Mammary epithelial cell (primary cell): ENCODE data around the gene NLRP9.

ENCODE experiments used
- CTCF ChIP-seq, 2 donors: IDR thresholded peaks in 1 of 2; conservative IDR thresholded peaks in 1 of 2; 2 replicates each; pipeline ENCODE4 v1.5.1; 2011 to 2012; ENCODE audit warnings: inconsistent platforms in 2 of 2, low read length in 2 of 2, mild to moderate bottlenecking in 2 of 2, control low read depth in 1 of 2, low read depth in 1 of 2; ENCODE audit not compliant: insufficient read depth in 1 of 2; ENCODE audit errors: extremely low read depth in 1 of 2
- EZH2 ChIP-seq: IDR thresholded peaks from 2 replicates; pipeline ENCODE4 v1.6.1; 2012; ENCODE audit warnings: low read length, inconsistent platforms, borderline replicate concordance

- no peak for TF ChIP-seq CTCF (conservative IDR thresholded peaks at IDR 0.05 in 1 of 2, IDR thresholded peaks at IDR 0.05 in 1 of 2; ENCODE audit: extremely low read depth in 1 of 2, insufficient read depth in 1 of 2, low read depth in 1 of 2, low read length in 2 of 2)
- TF ChIP-seq EZH2, result no peak
Measured at GRCh38 chr19:55712804-55713631, 25.2 kb downstream of the NLRP9 start.
